Keratinocyte (primary cell): Measurements from ENCODE around the gene TNFAIP3.

Experiments
- EZH2 ChIP-seq: IDR thresholded peaks from one replicate; pipeline ENCODE4 v1.6.1; 2012; ENCODE audit warnings: inconsistent platforms, mild to moderate bottlenecking, low read length, moderate library complexity
- TF ChIP-seq, protein P1 (sequence below), 3 experiments: IDR thresholded peaks in 1 of 3; conservative IDR thresholded peaks in 1 of 3; optimal IDR thresholded peaks in 1 of 3; 2 replicates in 2 of 3; 3 replicates in 1 of 3; pipeline versions ENCODE3 to v1.5.1; 2011; ENCODE audit warnings: low read length in 3 of 3, mild to moderate bottlenecking in 3 of 3, moderate library complexity in 2 of 3, control low read depth in 1 of 3, inconsistent platforms in 1 of 3; ENCODE audit not compliant: insufficient read depth in 2 of 3; ENCODE audit errors: extremely low read depth in 1 of 3

DNA sequence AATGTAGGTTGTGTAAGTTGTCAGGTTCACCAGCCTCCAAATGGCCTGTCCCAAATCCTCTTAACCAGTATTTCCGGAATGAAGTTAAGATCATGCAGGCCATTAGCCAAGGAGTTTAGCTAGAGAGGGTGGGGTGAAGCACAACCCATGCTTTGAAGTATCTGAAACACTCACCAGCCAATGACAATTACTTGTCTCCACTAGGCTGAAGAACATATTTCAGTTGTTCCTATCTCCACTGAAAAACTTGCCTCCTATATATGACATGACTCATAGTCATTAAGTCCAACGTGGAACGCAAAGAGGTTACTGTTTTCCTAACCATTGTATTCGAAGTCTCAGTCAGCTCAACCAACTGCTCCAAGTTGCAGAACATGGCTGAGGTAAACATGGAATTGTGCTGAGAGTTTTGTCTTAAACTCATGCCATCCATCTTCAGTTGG is 37.4 kb upstream of the TNFAIP3 start:
- TF ChIP-seq, protein P1, sequence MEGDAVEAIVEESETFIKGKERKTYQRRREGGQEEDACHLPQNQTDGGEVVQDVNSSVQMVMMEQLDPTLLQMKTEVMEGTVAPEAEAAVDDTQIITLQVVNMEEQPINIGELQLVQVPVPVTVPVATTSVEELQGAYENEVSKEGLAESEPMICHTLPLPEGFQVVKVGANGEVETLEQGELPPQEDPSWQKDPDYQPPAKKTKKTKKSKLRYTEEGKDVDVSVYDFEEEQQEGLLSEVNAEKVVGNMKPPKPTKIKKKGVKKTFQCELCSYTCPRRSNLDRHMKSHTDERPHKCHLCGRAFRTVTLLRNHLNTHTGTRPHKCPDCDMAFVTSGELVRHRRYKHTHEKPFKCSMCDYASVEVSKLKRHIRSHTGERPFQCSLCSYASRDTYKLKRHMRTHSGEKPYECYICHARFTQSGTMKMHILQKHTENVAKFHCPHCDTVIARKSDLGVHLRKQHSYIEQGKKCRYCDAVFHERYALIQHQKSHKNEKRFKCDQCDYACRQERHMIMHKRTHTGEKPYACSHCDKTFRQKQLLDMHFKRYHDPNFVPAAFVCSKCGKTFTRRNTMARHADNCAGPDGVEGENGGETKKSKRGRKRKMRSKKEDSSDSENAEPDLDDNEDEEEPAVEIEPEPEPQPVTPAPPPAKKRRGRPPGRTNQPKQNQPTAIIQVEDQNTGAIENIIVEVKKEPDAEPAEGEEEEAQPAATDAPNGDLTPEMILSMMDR (optimal IDR thresholded peaks at IDR 0.05 in 1 of 3, IDR thresholded peaks at IDR 0.05 in 1 of 3, conservative IDR thresholded peaks at IDR 0.05 in 1 of 3; ENCODE audit: extremely low read depth in 1 of 3, insufficient read depth in 2 of 3, low read length in 3 of 3): no peak
- no peak for TF ChIP-seq EZH2
